NOMO-1 treated with DMSO at 0.1 percent for 48 hours (cell line): Measurements from ENCODE around the gene GAN.

Experiments used
- DNase-seq: peaks from one replicate; lab custom pipeline; 2025; ENCODE audit not compliant: unreplicated experiment; lab: John Stamatoyannopoulos, UW

Gene GAN

GRCh38 chr16:81424771-81425170, 110.0 kb downstream of the GAN start:
- DNase-seq: peak; percentile 23

GRCh38 chr16:81427219-81427618, 112.5 kb downstream of the GAN start:
- no peak for DNase-seq

GRCh38 chr16:81429045-81429521, 114.3 kb downstream of the GAN start:
- peak; percentile 36 for DNase-seq

- DNase-seq: peak; percentile 85
Observed at GRCh38 chr16:81431554-81432353, 117.0 kb downstream of the GAN start.

- DNase-seq: peak; percentile 40
Observed at GRCh38 chr16:81432937-81433557, 118.3 kb downstream of the GAN start.

- DNase-seq: no peak
Observed at GRCh38 chr16:81435103-81435502, 120.3 kb downstream of the GAN start.

- no peak for DNase-seq
Observed at GRCh38 chr16:81435567-81435966, 120.8 kb downstream of the GAN start.

GRCh38 chr16:81436386-81436785, 121.6 kb downstream of the GAN start:
- no peak for DNase-seq

GRCh38 chr16:81437865-81438264, 123.1 kb downstream of the GAN start:
- peak; percentile 38 for DNase-seq
